HepG2 (cell line): ENCODE results near the gene TLX1. TPM values are rescaled to one million over a fixed set of nuclear protein-coding genes. Genes with fewer than 3 reads are reported as not detected.

Experiments used
- ARID4A ChIP-seq: sonication (generic); formaldehyde crosslinking; IDR thresholded peaks from 2 replicates; pipeline ENCODE4 v1.5.0; 2020; ENCODE audit warnings: mild to moderate bottlenecking, missing genetic modification reagents, borderline replicate concordance
- ATF1 ChIP-seq: IDR thresholded peaks from 2 replicates; pipeline ENCODE4 v1.6.1; 2016; ENCODE audit warnings: mild to moderate bottlenecking, control low read depth
- BATF2 ChIP-seq: sonication (generic); formaldehyde crosslinking; IDR thresholded peaks from 2 replicates; pipeline ENCODE4 v1.8.0; 2022; ENCODE audit warnings: mild to moderate bottlenecking, missing genetic modification reagents, moderate library complexity
- CCDC6 ChIP-seq: sonication (generic); formaldehyde crosslinking; IDR thresholded peaks from 2 replicates; pipeline ENCODE4 v1.8.1; 2022; ENCODE audit warnings: mild to moderate bottlenecking, missing genetic modification reagents, moderate library complexity
- CHCHD3 ChIP-seq: sonication (generic); formaldehyde crosslinking; IDR thresholded peaks from 2 replicates; pipeline ENCODE4 v1.8.0; 2022; ENCODE audit warnings: mild to moderate bottlenecking, missing genetic modification reagents, moderate library complexity
- DPF2 ChIP-seq: sonication (generic); formaldehyde crosslinking; IDR thresholded peaks from 2 replicates; pipeline ENCODE4 v1.4.0; 2020; ENCODE audit warnings: mild to moderate bottlenecking, low read depth, missing genetic modification reagents, borderline replicate concordance
- LCORL ChIP-seq, 2 experiments: fragments of 450-650 bp in 1 of 2; sonication (generic) in 1 of 2; formaldehyde crosslinking in 1 of 2; IDR thresholded peaks; 2 replicates each; pipeline versions ENCODE4 v1.5.0 to v1.6.1; 2017 to 2020; ENCODE audit warnings: antibody characterized with exemption in 1 of 2, missing genetic modification reagents in 1 of 2
- MIER2 ChIP-seq: IDR thresholded peaks from 2 replicates; pipeline ENCODE4 v1.6.1; 2016; ENCODE audit warnings: missing biosample characterization, missing genetic modification reagents
- NCOA1 ChIP-seq: sonication (generic); formaldehyde crosslinking; IDR thresholded peaks from 2 replicates; pipeline ENCODE4 v1.9.0; 2021; ENCODE audit warnings: missing genetic modification reagents
- NFKB2 ChIP-seq: sonication (generic); formaldehyde crosslinking; IDR thresholded peaks from 2 replicates; pipeline ENCODE4 v1.4.0; 2020; ENCODE audit warnings: missing genetic modification reagents, borderline replicate concordance
- RARA ChIP-seq: IDR thresholded peaks from 2 replicates; pipeline ENCODE4 v1.6.1; 2016; ENCODE audit warnings: missing genetic modification reagents, missing compliant biosample characterization
- TRIM22 ChIP-seq: fragments of 450-650 bp; IDR thresholded peaks from 2 replicates; pipeline ENCODE4 v1.6.1; 2017
- ZNF263 ChIP-seq: sonication (generic); formaldehyde crosslinking; IDR thresholded peaks from 2 replicates; pipeline ENCODE4 v1.4.0; 2020; ENCODE audit warnings: missing genetic modification reagents
- ZNF331 ChIP-seq: sonication (generic); formaldehyde crosslinking; IDR thresholded peaks from 2 replicates; pipeline ENCODE4 v1.4.0; 2020; ENCODE audit warnings: missing genetic modification reagents
- ZNF446 ChIP-seq: sonication (generic); formaldehyde crosslinking; IDR thresholded peaks from 2 replicates; pipeline ENCODE4 v1.5.0; 2020; ENCODE audit warnings: mild to moderate bottlenecking, missing genetic modification reagents
- ZNF501 ChIP-seq: sonication (generic); formaldehyde crosslinking; IDR thresholded peaks from 2 replicates; pipeline ENCODE4 v1.5.1; 2020; ENCODE audit warnings: mild to moderate bottlenecking, moderate library complexity, missing genetic modification reagents
- ZNF512B ChIP-seq: sonication (generic); formaldehyde crosslinking; IDR thresholded peaks from 2 replicates; pipeline ENCODE4 v1.5.1; 2020; ENCODE audit warnings: missing genetic modification reagents, mild to moderate bottlenecking, borderline replicate concordance
- ZNF546 ChIP-seq: sonication (generic); formaldehyde crosslinking; conservative IDR thresholded peaks from 2 replicates; pipeline ENCODE4 v1.8.1; 2023; ENCODE audit warnings: mild to moderate bottlenecking, missing genetic modification reagents
- ZNF747 ChIP-seq: sonication (generic); formaldehyde crosslinking; IDR thresholded peaks from 2 replicates; pipeline ENCODE4 v1.8.1; 2023; ENCODE audit warnings: missing genetic modification reagents, mild to moderate bottlenecking, borderline replicate concordance
- ZSCAN20 ChIP-seq: sonication (generic); formaldehyde crosslinking; IDR thresholded peaks from 2 replicates; pipeline ENCODE4 v1.4.0; 2020; ENCODE audit warnings: missing genetic modification reagents, mild to moderate bottlenecking, borderline replicate concordance
- polyA plus RNA-seq, 8 experiments: library from polyadenylated mRNA; depleted of rRNA in 3 of 8; stranded (reverse) in 7 of 8; unstranded in 1 of 8; fragments of >200 nt; fragmentation: Illumina TruSeq in 4 of 8; extraction: Trizol in 4 of 8; gene quantifications; 2 replicates each; pipeline versions ENCODE4 v1.2.1 to v1.2.3, GENCODE V29; 2011 to 2016; ENCODE audit warnings: low read depth in 4 of 8, missing spikeins in 1 of 8, mixed read lengths in 1 of 8; ENCODE audit not compliant: insufficient read depth in 1 of 8
- total RNA-seq, 5 experiments: library from RNA; depleted of rRNA; stranded (reverse); fragments of >200 nt; fragmentation: Illumina TruSeq; extraction: Trizol; gene quantifications; 2 replicates each; pipeline ENCODE4 v1.2.3, GENCODE V29; 2016; ENCODE audit warnings: low read depth in 1 of 5

The TLX1 gene
- total and polyA plus RNA-seq, 2 of the 13 experiments (the other 11 are each of a cell fraction or from before 2014, with no cell fraction given): 0.07 to 0.26 TPM

- TF ChIP-seq TRIM22 (no peak), NFKB2 (0 out of 2 replicates have a peak, but pooled peaks have one; percentile 45), CCDC6 (CRISPR knock-in tag) (0 out of 2 replicates have a peak, but pooled peaks have one; percentile 36), ZNF546 (CRISPR knock-in tag) (no peak), BATF2 (0 out of 2 replicates have a peak, but pooled peaks have one; percentile 7), ZNF747 (0 out of 2 replicates have a peak, but pooled peaks have one; percentile 32), LCORL (IDR thresholded peaks at IDR 0.05) (no peak), LCORL (CRISPR knock-in tag; IDR thresholded peaks at IDR 0.05) (peak; percentile 77), CHCHD3 (CRISPR knock-in tag) (no peak), NCOA1 (CRISPR knock-in tag) (no peak), DPF2 (CRISPR knock-in tag) (0 out of 2 replicates have a peak, but pooled peaks have one; percentile 60), ATF1 (CRISPR knock-in tag) (no peak), ZNF263 (CRISPR knock-in tag) (peak; percentile 74), ZNF501 (CRISPR knock-in tag) (peak; percentile 38; the same call in 1 of the 2 replicates), ZNF446 (CRISPR knock-in tag) (no peak), ZNF331 (CRISPR knock-in tag) (peak; percentile 44), ZNF512B (CRISPR knock-in tag) (peak; percentile 88; the same call in 1 of the 2 replicates), MIER2 (CRISPR knock-in tag) (no peak), RARA (peak; percentile 69), ARID4A (CRISPR knock-in tag) (no peak; the same call in 1 of the 2 replicates), ZSCAN20 (no peak)
Measured at GRCh38 chr10:101112799-101113594, 18.1 kb upstream of the TLX1 start (continued).
